ENCODE results near the gene KLHL40.

Gene KLHL40

GRCh38 chr3:42670051-42670576 lies 15.2 kb upstream of the KLHL40 start:
- Histone ChIP-seq H3K9ac (ENCODE audit: insufficient read length) (no peak overlapping the region), H3K36me3 (ENCODE audit: insufficient read depth, low read length) (no peaks in the 10 kb centered on the region), H3K27ac (no peak overlapping the region), H3K9me3 (ENCODE audit: low read depth, low read length) (no peaks in the 10 kb centered on the region), H3K4me3 (no peak overlapping the region)
- no peak for DNase-seq (ENCODE audit: low read depth, low spot score)
- TF ChIP-seq EZH2 (IDR thresholded peaks at IDR 0.05) (no peak), POLR2AphosphoS5 (IDR thresholded peaks at IDR 0.05; ENCODE audit: borderline replicate concordance, low read depth, low read length) (no peak), FOXP2 (optimal IDR thresholded peaks at IDR 0.05; ENCODE audit: control extremely low read depth, extremely low read length, insufficient read depth) (no peak)

- Histone ChIP-seq H3K9me3 (ENCODE audit: low read depth, low read length) (no peaks in the 10 kb centered on the region), H3K9ac (ENCODE audit: insufficient read length) (no peak overlapping the region), H3K27ac (no peak overlapping the region), H3K36me3 (ENCODE audit: insufficient read depth, low read length) (no peaks in the 10 kb centered on the region), H3K4me3 (no peak overlapping the region)
- no peak for TF ChIP-seq EZH2 (IDR thresholded peaks at IDR 0.05)
- no peak for TF ChIP-seq FOXP2 (optimal IDR thresholded peaks at IDR 0.05; ENCODE audit: control extremely low read depth, extremely low read length, insufficient read depth)
- no peak for TF ChIP-seq POLR2AphosphoS5 (IDR thresholded peaks at IDR 0.05; ENCODE audit: borderline replicate concordance, low read depth, low read length)
- DNase-seq (ENCODE audit: low read depth, low spot score): no peak
Observed at GRCh38 chr3:42670670-42671069, 14.7 kb upstream of the KLHL40 start.

- H3K4me3 ChIP-seq: no peak overlapping the region
- no peak for DNase-seq (ENCODE audit: low read depth, low spot score)
- H3K9me3 ChIP-seq (ENCODE audit: low read depth, low read length): no peaks in the 10 kb centered on the region
- no peak for TF ChIP-seq EZH2 (IDR thresholded peaks at IDR 0.05)
- no peak for TF ChIP-seq FOXP2 (optimal IDR thresholded peaks at IDR 0.05; ENCODE audit: control extremely low read depth, extremely low read length, insufficient read depth)
- TF ChIP-seq POLR2AphosphoS5 (IDR thresholded peaks at IDR 0.05; ENCODE audit: borderline replicate concordance, low read depth, low read length): no peak
- no peak overlapping the region for H3K9ac ChIP-seq (ENCODE audit: insufficient read length)
- no peak overlapping the region for H3K27ac ChIP-seq
- H3K36me3 ChIP-seq (ENCODE audit: insufficient read depth, low read length): no peaks in the 10 kb centered on the region
Observed at GRCh38 chr3:42672515-42672914, 12.8 kb upstream of the KLHL40 start.

- Histone ChIP-seq H3K9me3 (ENCODE audit: low read depth, low read length) (no peaks in the 10 kb centered on the region), H3K9ac (ENCODE audit: insufficient read length) (no peak overlapping the region)
Observed at GRCh38 chr3:42673082-42673481, 12.3 kb upstream of the KLHL40 start.

GRCh38 chr3:42674146-42674545 lies 11.2 kb upstream of the KLHL40 start:
- DNase-seq (ENCODE audit: low read depth, low spot score): no peak
- H3K4me3 ChIP-seq: no peak overlapping the region
- H3K27ac ChIP-seq: no peak overlapping the region
- no peaks in the 10 kb centered on the region for H3K9me3 ChIP-seq (ENCODE audit: low read depth, low read length)
- H3K9ac ChIP-seq (ENCODE audit: insufficient read length): no peak overlapping the region
- TF ChIP-seq POLR2AphosphoS5 (IDR thresholded peaks at IDR 0.05; ENCODE audit: borderline replicate concordance, low read depth, low read length): no peak
- no peak for TF ChIP-seq EZH2 (IDR thresholded peaks at IDR 0.05)
- no peak for TF ChIP-seq FOXP2 (optimal IDR thresholded peaks at IDR 0.05; ENCODE audit: control extremely low read depth, extremely low read length, insufficient read depth)
- H3K36me3 ChIP-seq (ENCODE audit: insufficient read depth, low read length): no peaks in the 10 kb centered on the region

More at GRCh38 chr3:42673082-42673481, 12.3 kb upstream of the KLHL40 start:
- H3K36me3 ChIP-seq (ENCODE audit: insufficient read depth, low read length): no peaks in the 10 kb centered on the region
- H3K4me3 ChIP-seq: no peak overlapping the region
- H3K27ac ChIP-seq: no peak overlapping the region
- DNase-seq (ENCODE audit: low read depth, low spot score): no peak
- TF ChIP-seq POLR2AphosphoS5 (IDR thresholded peaks at IDR 0.05; ENCODE audit: borderline replicate concordance, low read depth, low read length) (no peak), EZH2 (IDR thresholded peaks at IDR 0.05) (no peak), FOXP2 (optimal IDR thresholded peaks at IDR 0.05; ENCODE audit: control extremely low read depth, extremely low read length, insufficient read depth) (no peak)

GRCh38 chr3:42675909-42676308 lies 9.4 kb upstream of the KLHL40 start:
- no peak overlapping the region for H3K4me3 ChIP-seq
- no peak for DNase-seq (ENCODE audit: low read depth, low spot score)
- H3K27ac ChIP-seq: no peak overlapping the region
- no peaks in the 10 kb centered on the region for H3K9me3 ChIP-seq (ENCODE audit: low read depth, low read length)
- H3K36me3 ChIP-seq (ENCODE audit: insufficient read depth, low read length): no peaks in the 10 kb centered on the region
- no peak overlapping the region for H3K9ac ChIP-seq (ENCODE audit: insufficient read length)
- no peak for TF ChIP-seq FOXP2 (optimal IDR thresholded peaks at IDR 0.05; ENCODE audit: control extremely low read depth, extremely low read length, insufficient read depth)
- TF ChIP-seq POLR2AphosphoS5 (IDR thresholded peaks at IDR 0.05; ENCODE audit: borderline replicate concordance, low read depth, low read length): no peak
- TF ChIP-seq EZH2 (IDR thresholded peaks at IDR 0.05): no peak

- Histone ChIP-seq H3K9me3 (ENCODE audit: low read depth, low read length) (no peaks in the 10 kb centered on the region), H3K36me3 (ENCODE audit: insufficient read depth, low read length) (no peaks in the 10 kb centered on the region), H3K9ac (ENCODE audit: insufficient read length) (no peak overlapping the region), H3K4me3 (no peak overlapping the region), H3K27ac (no peak overlapping the region)
- TF ChIP-seq FOXP2 (optimal IDR thresholded peaks at IDR 0.05; ENCODE audit: control extremely low read depth, extremely low read length, insufficient read depth) (no peak), EZH2 (IDR thresholded peaks at IDR 0.05) (no peak), POLR2AphosphoS5 (IDR thresholded peaks at IDR 0.05; ENCODE audit: borderline replicate concordance, low read depth, low read length) (no peak)
- no peak for DNase-seq (ENCODE audit: low read depth, low spot score)
Observed at GRCh38 chr3:42678447-42678846, 6.9 kb upstream of the KLHL40 start.

GRCh38 chr3:42680271-42680670 lies 5.1 kb upstream of the KLHL40 start:
- no peak overlapping the region for H3K27ac ChIP-seq
- H3K4me3 ChIP-seq: no peak overlapping the region
- no peaks in the 10 kb centered on the region for H3K36me3 ChIP-seq (ENCODE audit: insufficient read depth, low read length)
- no peaks in the 10 kb centered on the region for H3K9me3 ChIP-seq (ENCODE audit: low read depth, low read length)
- DNase-seq (ENCODE audit: low read depth, low spot score): no peak
- TF ChIP-seq EZH2 (IDR thresholded peaks at IDR 0.05): no peak
- no peak for TF ChIP-seq FOXP2 (optimal IDR thresholded peaks at IDR 0.05; ENCODE audit: control extremely low read depth, extremely low read length, insufficient read depth)
- no peak for TF ChIP-seq POLR2AphosphoS5 (IDR thresholded peaks at IDR 0.05; ENCODE audit: borderline replicate concordance, low read depth, low read length)
- H3K9ac ChIP-seq (ENCODE audit: insufficient read length): no peak overlapping the region

GRCh38 chr3:42680806-42681205 lies 4.5 kb upstream of the KLHL40 start:
- H3K27ac ChIP-seq: no peak overlapping the region
- no peak for TF ChIP-seq FOXP2 (optimal IDR thresholded peaks at IDR 0.05; ENCODE audit: control extremely low read depth, extremely low read length, insufficient read depth)
- TF ChIP-seq EZH2 (IDR thresholded peaks at IDR 0.05): no peak
- no peak for TF ChIP-seq POLR2AphosphoS5 (IDR thresholded peaks at IDR 0.05; ENCODE audit: borderline replicate concordance, low read depth, low read length)
- H3K4me3 ChIP-seq: no peak overlapping the region
- no peaks in the 10 kb centered on the region for H3K36me3 ChIP-seq (ENCODE audit: insufficient read depth, low read length)
- DNase-seq (ENCODE audit: low read depth, low spot score): no peak
- no peak overlapping the region for H3K9ac ChIP-seq (ENCODE audit: insufficient read length)
- no peaks in the 10 kb centered on the region for H3K9me3 ChIP-seq (ENCODE audit: low read depth, low read length)
